Body of pancreas (tissue), 4 donors: ENCODE measurements around the gene SETBP1. TPM values are rescaled to one million over a fixed set of nuclear protein-coding genes. Genes with fewer than 3 reads are reported as not detected.

Experiments
- ATAC-seq: fragments of 150-250 bp; one replicate; pipeline ENCODE4 v1.9.1; 2016
- DNase-seq, 4 donors: peaks; one replicate each; pipeline ENCODE4 v3.0.0-alpha.2; 2019
- H3K27ac ChIP-seq, 4 donors: fragments of 200-600 bp; sonication (generic); 1 replicate in 3 of 4; 2 replicates in 1 of 4; pipeline versions ENCODE4 v1.5.1 to v1.6.1; 2016 to 2019; ENCODE audit warnings: mild to moderate bottlenecking in 1 of 4, mixed read lengths in 1 of 4, moderate library complexity in 1 of 4
- H3K27me3 ChIP-seq, 2 donors: fragments of 200-600 bp; sonication (generic); one replicate each; pipeline ENCODE4 v1.6.0; 2016; ENCODE audit warnings: mild to moderate bottlenecking in 1 of 2
- H3K36me3 ChIP-seq, 2 donors: fragments of 200-600 bp; sonication (generic); replicated peaks in 1 of 2; 2 replicates each; pipeline ENCODE4 v1.5.1; 2016; ENCODE audit warnings: low read depth in 2 of 2; ENCODE audit not compliant: insufficient read depth in 1 of 2
- H3K4me1 ChIP-seq: fragments of 200-600 bp; sonication (generic); one replicate; pipeline ENCODE4 v1.6.0; 2016
- H3K4me3 ChIP-seq, 2 donors: fragments of 200-600 bp; sonication (generic); 1 replicate in 1 of 2; 2 replicates in 1 of 2; pipeline ENCODE4 v1.5.1; 2016 to 2019
- H3K9me3 ChIP-seq, 3 donors: fragments of 200-600 bp; sonication (generic); 1 replicate in 2 of 3; 2 replicates in 1 of 3; pipeline ENCODE4 v1.5.1; 2016
- POLR2A ChIP-seq, 3 donors: fragments of 450-650 bp; IDR thresholded peaks; one replicate each; pipeline ENCODE4 v1.6.1; 2016; ENCODE audit warnings: antibody characterized with exemption in 3 of 3, mild to moderate bottlenecking in 2 of 3
- WGBS, 2 donors: methylation state at CpG; one replicate each; pipeline ENCODE4 v1.1.5; 2017; 5-methylcytosine and 5-hydroxymethylcytosine counted together
- intact Hi-C: fragments of 100-400 bp; cut with DNase I; formaldehyde crosslinking; loops from one replicate; pipeline ENCODE4 v1.15.1; 2023
- total RNA-seq, 2 donors: library from RNA; depleted of rRNA; stranded (reverse); fragments of >200 nt; gene quantifications; one replicate each; pipeline ENCODE4 v1.1.0, GENCODE V29; 2016
- TF ChIP-seq, protein P1 (sequence below), 7 experiments: fragments of 450-650 bp in 4 of 7; fragments of 200-600 bp in 3 of 7; sonication (generic) in 3 of 7; IDR thresholded peaks; one replicate each; pipeline ENCODE4 v1.5.1; 2016 to 2019; ENCODE audit warnings: antibody characterized with exemption in 7 of 7

SETBP1 gene
- total RNA-seq, 2 donors from 2014 or later: 23.6 to 37.2 TPM

DNA sequence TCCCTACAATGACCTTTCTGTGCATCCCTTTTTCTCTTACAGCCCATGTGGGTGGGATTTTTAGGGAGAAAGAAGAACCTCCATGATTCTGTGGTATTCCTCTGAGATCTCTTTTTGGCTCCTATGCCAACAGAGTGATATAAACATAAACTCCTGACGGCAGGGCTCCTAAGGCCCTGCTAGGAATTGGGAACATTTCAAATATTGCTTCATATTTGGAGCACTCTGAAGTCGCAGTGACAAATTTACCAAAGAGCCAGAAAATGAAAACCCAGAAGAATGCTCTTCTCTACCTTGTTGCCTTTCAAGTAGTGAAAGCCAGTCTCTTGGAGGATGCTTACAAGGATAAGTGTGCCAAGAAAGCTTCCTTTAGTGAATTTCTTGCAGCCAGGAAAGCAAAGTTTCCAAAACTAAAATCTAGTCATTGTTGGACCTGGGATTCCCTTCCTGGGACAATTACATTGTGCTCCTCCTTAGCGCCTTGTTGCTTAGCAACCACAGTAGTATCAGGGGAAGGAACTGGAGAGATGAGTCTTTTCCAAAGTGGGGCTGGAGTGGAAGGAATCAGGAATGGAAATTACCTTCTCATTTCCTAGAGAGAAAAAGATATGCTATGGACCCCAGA lies 7.3 kb upstream of the SETBP1 start:
- no peak overlapping the region for H3K27ac ChIP-seq
- 77 to 79% methylated on average over 3 of the region's 3 CpGs for WGBS, 2 donors
- no peaks in the 10 kb centered on the region for H3K9me3 ChIP-seq
- no peaks in the 10 kb centered on the region for H3K36me3 ChIP-seq
- no peak overlapping the region for H3K4me3 ChIP-seq
- H3K4me1 ChIP-seq: peaks cover 9% of the 10 kb centered on the region
- H3K27me3 ChIP-seq: no peaks in the 10 kb centered on the region
- intact Hi-C loops: no loop called here
- TF ChIP-seq POLR2A (IDR thresholded peaks at IDR 0.05): no peak
- TF ChIP-seq, protein P1, sequence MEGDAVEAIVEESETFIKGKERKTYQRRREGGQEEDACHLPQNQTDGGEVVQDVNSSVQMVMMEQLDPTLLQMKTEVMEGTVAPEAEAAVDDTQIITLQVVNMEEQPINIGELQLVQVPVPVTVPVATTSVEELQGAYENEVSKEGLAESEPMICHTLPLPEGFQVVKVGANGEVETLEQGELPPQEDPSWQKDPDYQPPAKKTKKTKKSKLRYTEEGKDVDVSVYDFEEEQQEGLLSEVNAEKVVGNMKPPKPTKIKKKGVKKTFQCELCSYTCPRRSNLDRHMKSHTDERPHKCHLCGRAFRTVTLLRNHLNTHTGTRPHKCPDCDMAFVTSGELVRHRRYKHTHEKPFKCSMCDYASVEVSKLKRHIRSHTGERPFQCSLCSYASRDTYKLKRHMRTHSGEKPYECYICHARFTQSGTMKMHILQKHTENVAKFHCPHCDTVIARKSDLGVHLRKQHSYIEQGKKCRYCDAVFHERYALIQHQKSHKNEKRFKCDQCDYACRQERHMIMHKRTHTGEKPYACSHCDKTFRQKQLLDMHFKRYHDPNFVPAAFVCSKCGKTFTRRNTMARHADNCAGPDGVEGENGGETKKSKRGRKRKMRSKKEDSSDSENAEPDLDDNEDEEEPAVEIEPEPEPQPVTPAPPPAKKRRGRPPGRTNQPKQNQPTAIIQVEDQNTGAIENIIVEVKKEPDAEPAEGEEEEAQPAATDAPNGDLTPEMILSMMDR (IDR thresholded peaks at IDR 0.05): no peak
- ATAC-seq: no peak
- no peak for DNase-seq

DNA sequence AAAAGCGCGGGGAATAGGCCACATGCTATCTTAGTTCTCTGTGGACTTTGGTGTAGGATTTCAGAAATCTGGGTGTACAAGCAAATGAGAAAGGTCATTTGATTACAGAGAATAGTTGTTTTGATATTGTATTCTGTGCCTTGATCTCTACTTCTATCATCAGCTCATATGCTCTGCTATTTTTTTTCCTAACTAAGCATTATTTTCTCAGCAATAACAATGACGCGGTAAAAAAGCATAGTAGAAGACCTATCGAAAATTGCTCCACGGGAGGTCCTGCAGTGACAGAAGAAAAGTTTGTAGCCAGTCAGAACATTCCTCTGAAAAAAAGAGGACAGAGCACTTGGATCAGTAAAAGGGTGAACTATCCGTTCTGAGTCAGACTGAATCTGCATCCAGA lies 2.8 kb upstream of the SETBP1 start:
- H3K9me3 ChIP-seq: no peaks in the 10 kb centered on the region
- intact Hi-C loops: no loop called here
- WGBS, 2 donors: 41 to 45% methylated on average over 7 of the region's 7 CpGs
- H3K27me3 ChIP-seq: no peaks in the 10 kb centered on the region
- no peak for TF ChIP-seq POLR2A (IDR thresholded peaks at IDR 0.05)
- TF ChIP-seq, protein P1 (IDR thresholded peaks at IDR 0.05): no peak
- H3K36me3 ChIP-seq: no peaks in the 10 kb centered on the region
- no peak for DNase-seq
- H3K4me1 ChIP-seq: peaks cover 32% of the 10 kb centered on the region
- H3K27ac ChIP-seq: peak overlapping the region in 2 of 4 donors; percentile 34 to 96
- ATAC-seq: no peak
- no peak overlapping the region for H3K4me3 ChIP-seq

DNA sequence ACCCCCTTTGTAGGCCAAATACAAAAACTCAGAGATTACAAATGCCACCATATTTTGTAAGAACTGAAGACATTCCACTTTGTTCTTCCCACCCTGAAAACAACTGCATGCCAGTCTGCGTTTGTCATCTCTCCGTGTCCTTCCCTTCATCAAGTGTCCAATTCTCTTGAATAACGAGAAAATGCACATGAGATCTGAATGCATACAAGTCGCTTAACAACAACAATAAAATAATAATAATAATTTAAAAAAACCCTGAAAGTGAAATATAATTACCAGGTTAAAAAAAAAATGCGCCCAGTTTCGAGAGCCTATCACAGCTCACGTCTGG lies 2.0 kb upstream of the SETBP1 start:
- H3K27ac ChIP-seq: peak overlapping the region in 3 of 4 donors; percentile 96 to 99 (median 97)
- intact Hi-C loops: no loop called here
- DNase-seq (no peak), ATAC-seq (no peak)
- peaks cover 40% of the 10 kb centered on the region for H3K4me1 ChIP-seq
- no peaks in the 10 kb centered on the region for H3K27me3 ChIP-seq
- WGBS, 2 donors: 10% methylated on average over 7 of the region's 7 CpGs
- H3K9me3 ChIP-seq: no peaks in the 10 kb centered on the region
- TF ChIP-seq POLR2A (IDR thresholded peaks at IDR 0.05): no peak
- TF ChIP-seq, protein P1 (IDR thresholded peaks at IDR 0.05): no peak
- H3K4me3 ChIP-seq: peak overlapping the region in 1 of 2 donors; percentile 63
- no peaks in the 10 kb centered on the region for H3K36me3 ChIP-seq

DNA sequence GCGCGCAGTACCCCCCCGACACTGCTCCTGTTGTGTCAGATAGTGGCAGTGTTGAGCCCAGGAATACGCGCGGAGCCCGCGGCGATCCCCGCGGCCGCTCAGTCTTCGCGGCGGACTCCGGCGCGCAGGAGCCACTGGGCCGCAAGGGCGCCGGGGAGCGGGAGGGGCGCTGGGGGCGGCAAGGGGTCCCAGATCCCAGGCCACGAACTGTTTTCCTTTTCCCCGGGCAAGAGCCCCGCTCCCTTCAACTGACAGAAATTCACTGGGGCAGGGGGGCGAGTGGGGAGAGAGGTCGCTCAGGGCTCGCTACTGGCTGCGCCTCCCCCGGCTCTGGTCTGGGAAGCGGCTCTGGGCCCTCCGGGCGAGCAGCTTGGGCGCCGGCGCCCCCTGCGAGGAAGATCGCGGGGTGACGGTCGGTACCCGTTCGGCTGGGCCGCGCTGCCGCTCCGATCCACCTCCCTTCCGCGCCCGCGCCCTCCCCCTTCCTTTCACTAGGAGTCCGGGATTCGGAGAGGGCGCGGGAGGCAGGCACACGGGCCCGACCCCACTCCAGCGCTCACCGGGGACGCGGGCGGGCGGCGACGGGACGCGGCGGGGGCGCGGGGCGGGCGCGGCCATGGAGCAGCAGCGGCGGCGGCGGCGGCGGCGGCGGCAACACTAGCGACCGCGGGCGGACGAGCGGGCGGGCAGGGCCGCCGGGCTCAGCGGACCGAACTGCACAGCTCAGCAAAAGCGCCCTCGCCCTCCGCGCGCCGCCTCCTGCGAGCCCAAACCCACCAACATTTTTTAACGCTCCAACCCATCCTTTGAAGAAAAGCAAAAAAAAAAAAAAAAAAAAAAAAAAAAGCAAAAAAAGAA lies 1.4 kb upstream of the SETBP1 start:
- WGBS, 2 donors: 0 to 1% methylated on average over 42 to 77 of the region's 102 CpGs
- TF ChIP-seq, protein P1 (IDR thresholded peaks at IDR 0.05): peak; percentile 36 to 83 (median 75)
- TF ChIP-seq POLR2A (IDR thresholded peaks at IDR 0.05): peak; percentile 77 to 94 (median 93)

More for the DNA sequence above, 1.4 kb upstream of the SETBP1 start:
- Histone ChIP-seq H3K4me1 (peaks cover 46% of the 10 kb centered on the region), H3K4me3 (peak overlapping the region; percentile 30 to 63), H3K27ac (peak overlapping the region; percentile 96 to 99 (median 97)), H3K27me3 (no peaks in the 10 kb centered on the region), H3K36me3 (no peaks in the 10 kb centered on the region), H3K9me3 (no peaks in the 10 kb centered on the region)
- intact Hi-C loops: no loop called here
- ATAC-seq: peak; percentile 89
- DNase-seq: peak; percentile 90 to 93 (median 91)
